Measurements from ENCODE around the gene VASN. TPM values are rescaled to one million over a fixed set of nuclear protein-coding genes. Genes with fewer than 3 reads are reported as not detected.
A peak's percentile ranks its signal among the peaks of the same experiment; 100 is the strongest.

Gene VASN
- total RNA-seq, 2 donors from 2014 or later, result 14.3 to 22.1 TPM

- Histone ChIP-seq H3K27ac (peak overlapping the region; percentile 70 to 88 (median 76)), H3K9me3 (no peaks in the 10 kb centered on the region), H3K36me3 (replicated peaks in 1 of 2; ENCODE audit: insufficient read depth in 1 of 2, low read depth in 2 of 2) (no peaks in the 10 kb centered on the region), H3K27me3 (no peaks in the 10 kb centered on the region), H3K4me1 (peaks cover 38% of the 10 kb centered on the region), H3K4me3 (no peak overlapping the region)
- intact Hi-C loops (cut with DNase I), result no loop called here
- no peak for TF ChIP-seq CTCF (IDR thresholded peaks at IDR 0.05)
- no peak for TF ChIP-seq POLR2A (IDR thresholded peaks at IDR 0.05)
- 36 to 50% methylated on average over 6 to 16 of the region's 17 CpGs for WGBS, 2 donors
- ATAC-seq, result no peak
- no peak for DNase-seq
Observed at GRCh38 chr16:4328782-4329775, 42.6 kb upstream of the VASN start.

GRCh38 chr16:4330277-4330874 lies 41.3 kb upstream of the VASN start:
- DNase-seq, result peak; percentile 79 to 87 (median 86)
- Histone ChIP-seq H3K4me1 (peaks cover 26% of the 10 kb centered on the region), H3K27me3 (no peaks in the 10 kb centered on the region), H3K4me3 (no peak overlapping the region), H3K36me3 (replicated peaks in 1 of 2; ENCODE audit: insufficient read depth in 1 of 2, low read depth in 2 of 2) (no peaks in the 10 kb centered on the region), H3K9me3 (no peaks in the 10 kb centered on the region), H3K27ac (no peak overlapping the region)
- WGBS, 2 donors, result 5 to 40% methylated on average over 4 to 14 of the region's 14 CpGs
- peak; percentile 77 for ATAC-seq
- no peak for TF ChIP-seq POLR2A (IDR thresholded peaks at IDR 0.05)
- TF ChIP-seq CTCF (IDR thresholded peaks at IDR 0.05), result peak; percentile 92 to 97 (median 95)
- intact Hi-C loops (cut with DNase I), result loop anchor here (5.0 kb wide), 2 partner anchors 38 to 123 kb away; no protein-coding TSS in a partner anchor

GRCh38 chr16:4332083-4332482 lies 39.6 kb upstream of the VASN start:
- Histone ChIP-seq H3K27me3 (no peaks in the 10 kb centered on the region), H3K36me3 (replicated peaks in 1 of 2; ENCODE audit: insufficient read depth in 1 of 2, low read depth in 2 of 2) (peaks cover 0 to 3% of the 10 kb centered on the region in 2 donors), H3K4me1 (peaks cover 23% of the 10 kb centered on the region), H3K4me3 (no peak overlapping the region), H3K27ac (no peak overlapping the region), H3K9me3 (no peaks in the 10 kb centered on the region)
- TF ChIP-seq POLR2A (IDR thresholded peaks at IDR 0.05) (no peak), CTCF (IDR thresholded peaks at IDR 0.05) (no peak)
- no peak for ATAC-seq
- DNase-seq, result no peak
- WGBS, 2 donors, result 85% methylated on average over 11 of the region's 14 CpGs; no CpG with 5 or more reads in 1 of the 2 donors
- intact Hi-C loops (cut with DNase I), result loop anchor here (5.0 kb wide), 2 partner anchors 40 to 125 kb away; no protein-coding TSS in a partner anchor

- Histone ChIP-seq H3K9me3 (no peaks in the 10 kb centered on the region), H3K27me3 (no peaks in the 10 kb centered on the region)
Observed at GRCh38 chr16:4332623-4333307, 38.9 kb upstream of the VASN start.

More at GRCh38 chr16:4332623-4333307, 38.9 kb upstream of the VASN start:
- DNase-seq, result no peak
- intact Hi-C loops (cut with DNase I), result loop anchor here (5.0 kb wide), 2 partner anchors 40 to 125 kb away; no protein-coding TSS in a partner anchor
- Histone ChIP-seq H3K4me1 (peaks cover 18% of the 10 kb centered on the region), H3K27ac (no peak overlapping the region), H3K36me3 (replicated peaks in 1 of 2; ENCODE audit: insufficient read depth in 1 of 2, low read depth in 2 of 2) (peaks cover 0 to 3% of the 10 kb centered on the region in 2 donors), H3K4me3 (no peak overlapping the region)
- 63 to 78% methylated on average over 4 to 18 of the region's 19 CpGs for WGBS, 2 donors
- ATAC-seq, result no peak
- TF ChIP-seq POLR2A (IDR thresholded peaks at IDR 0.05) (no peak), CTCF (IDR thresholded peaks at IDR 0.05) (no peak)

All from body of pancreas (tissue), 4 donors.